Gastrocnemius medialis (tissue), 4 donors: ENCODE measurements around the gene NUP214. TPM values are rescaled to one million over a fixed set of nuclear protein-coding genes. Genes with fewer than 3 reads are reported as not detected.
A peak's percentile ranks its signal among the peaks of the same experiment; 100 is the strongest.

Experiments used
- ATAC-seq, 2 donors: fragments of 150-250 bp; one replicate each; pipeline ENCODE4 v1.9.1; 2016
- DNase-seq, 2 donors: peaks; one replicate each; pipeline ENCODE4 v3.0.0-alpha.2; 2019
- H3K27ac ChIP-seq, 4 donors: fragments of 200-600 bp; sonication (generic); 1 replicate in 1 of 4; 2 replicates in 3 of 4; pipeline ENCODE4 v1.5.1; 2016 to 2018; ENCODE audit warnings: mild to moderate bottlenecking in 2 of 4, moderate library complexity in 1 of 4
- H3K27me3 ChIP-seq, 3 donors: fragments of 200-600 bp; sonication (generic) in 2 of 3; 1 replicate in 1 of 3; 2 replicates in 2 of 3; pipeline versions ENCODE4 v1.5.1 to v1.6.0; 2016 to 2019; ENCODE audit warnings: mild to moderate bottlenecking in 1 of 3, moderate library complexity in 1 of 3
- H3K36me3 ChIP-seq, 2 donors: fragments of 200-600 bp; sonication (generic) in 1 of 2; one replicate each; pipeline ENCODE4 v1.5.1; 2017 to 2018
- H3K4me1 ChIP-seq, 2 donors: fragments of 200-600 bp; sonication (generic) in 1 of 2; one replicate each; pipeline ENCODE4 v1.5.1; 2016 to 2017; ENCODE audit warnings: mild to moderate bottlenecking in 2 of 2
- H3K4me3 ChIP-seq, 4 donors: fragments of 200-600 bp; sonication (generic) in 3 of 4; 1 replicate in 1 of 4; 2 replicates in 3 of 4; pipeline ENCODE4 v1.5.1; 2016 to 2019; ENCODE audit warnings: mild to moderate bottlenecking in 2 of 4
- H3K9me3 ChIP-seq, 3 donors: fragments of 200-600 bp; sonication (generic) in 2 of 3; 1 replicate in 1 of 3; 2 replicates in 2 of 3; pipeline ENCODE4 v1.5.1; 2016 to 2019
- CTCF ChIP-seq, 5 experiments: fragments of 450-650 bp in 3 of 5; fragments of 200-600 bp in 2 of 5; sonication (generic) in 2 of 5; IDR thresholded peaks in 4 of 5; conservative IDR thresholded peaks in 1 of 5; 1 replicate in 4 of 5; 2 replicates in 1 of 5; pipeline ENCODE4 v1.5.1; 2016 to 2019; ENCODE audit warnings: antibody characterized with exemption in 5 of 5, mild to moderate bottlenecking in 3 of 5, moderate library complexity in 3 of 5
- POLR2A ChIP-seq, 2 donors: fragments of 450-650 bp; IDR thresholded peaks; one replicate each; pipeline ENCODE4 v1.6.1; 2017; ENCODE audit warnings: antibody characterized with exemption in 2 of 2, mild to moderate bottlenecking in 2 of 2, moderate library complexity in 2 of 2
- in situ Hi-C, 4 donors: fragments of 200-750 bp; cut with MboI; loops; one replicate each; pipeline versions ENCODE4 v1.15.0 to v1.8.0; 2017; ENCODE audit warnings: low sequenced_read_pairs in 4 of 4
- intact Hi-C: fragments of 100-400 bp; cut with DNase I; formaldehyde crosslinking; loops from one replicate; pipeline ENCODE4 v1.15.1; 2023; ENCODE audit warnings: low total_unique reads
- total RNA-seq, 4 donors: library from RNA; depleted of rRNA; stranded (reverse); fragments of >200 nt; gene quantifications; one replicate each; pipeline versions ENCODE4 v1.1.0 to v1.2.3, GENCODE V29; 2016

Gene NUP214
- total RNA-seq, 4 donors from 2014 or later, result 24.2 to 47.5 (median 29.9) TPM

- intact Hi-C loops (no loop called here), in situ Hi-C loops (no loop called here)
- ATAC-seq (no peak), DNase-seq (no peak)
- TF ChIP-seq CTCF (IDR thresholded peaks at IDR 0.05 in 4 of 5, conservative IDR thresholded peaks at IDR 0.05 in 1 of 5) (no peak), POLR2A (IDR thresholded peaks at IDR 0.05) (no peak)
- no peaks in the 10 kb centered on the region for H3K27me3 ChIP-seq
- H3K36me3 ChIP-seq, result no peaks in the 10 kb centered on the region
- H3K4me3 ChIP-seq, result no peak overlapping the region
- H3K9me3 ChIP-seq, result no peaks in the 10 kb centered on the region
- H3K27ac ChIP-seq, result no peak overlapping the region
- peaks cover 1 to 2% of the 10 kb centered on the region in 2 donors for H3K4me1 ChIP-seq
Observed at GRCh38 chr9:131119600-131119999, 5.8 kb upstream of the NUP214 start.

- intact Hi-C loops, result no loop called here
- no peak for ATAC-seq
Observed at GRCh38 chr9:131120620-131121228, 4.7 kb upstream of the NUP214 start.

GRCh38 chr9:131121346-131121745 lies 4.0 kb upstream of the NUP214 start:
- DNase-seq (no peak), ATAC-seq (no peak)
- in situ Hi-C loops, result no loop called here

More at GRCh38 chr9:131120620-131121228, 4.7 kb upstream of the NUP214 start:
- H3K9me3 ChIP-seq, result no peaks in the 10 kb centered on the region
- in situ Hi-C loops, result no loop called here
- H3K27me3 ChIP-seq, result no peaks in the 10 kb centered on the region
- no peak overlapping the region for H3K27ac ChIP-seq
- TF ChIP-seq CTCF (IDR thresholded peaks at IDR 0.05 in 4 of 5, conservative IDR thresholded peaks at IDR 0.05 in 1 of 5) (no peak), POLR2A (IDR thresholded peaks at IDR 0.05) (no peak)
- no peaks in the 10 kb centered on the region for H3K36me3 ChIP-seq
- no peak for DNase-seq
- H3K4me1 ChIP-seq, result peaks cover 5 to 7% of the 10 kb centered on the region in 2 donors
- no peak overlapping the region for H3K4me3 ChIP-seq

GRCh38 chr9:131122158-131122557 lies 3.2 kb upstream of the NUP214 start:
- TF ChIP-seq POLR2A (IDR thresholded peaks at IDR 0.05), result no peak
- TF ChIP-seq CTCF (IDR thresholded peaks at IDR 0.05 in 4 of 5, conservative IDR thresholded peaks at IDR 0.05 in 1 of 5), result no peak
- Histone ChIP-seq H3K27me3 (no peaks in the 10 kb centered on the region), H3K27ac (no peak overlapping the region), H3K4me1 (peaks cover 18 to 20% of the 10 kb centered on the region in 2 donors), H3K9me3 (no peaks in the 10 kb centered on the region), H3K36me3 (no peaks in the 10 kb centered on the region), H3K4me3 (no peak overlapping the region)
- intact Hi-C loops (no loop called here), in situ Hi-C loops (no loop called here)
- ATAC-seq, result no peak
- DNase-seq, result no peak

More at GRCh38 chr9:131121346-131121745, 4.0 kb upstream of the NUP214 start:
- H3K9me3 ChIP-seq, result no peaks in the 10 kb centered on the region
- intact Hi-C loops, result no loop called here
- H3K27me3 ChIP-seq, result no peaks in the 10 kb centered on the region
- H3K4me3 ChIP-seq, result no peak overlapping the region
- TF ChIP-seq POLR2A (IDR thresholded peaks at IDR 0.05), result no peak
- no peak for TF ChIP-seq CTCF (IDR thresholded peaks at IDR 0.05 in 4 of 5, conservative IDR thresholded peaks at IDR 0.05 in 1 of 5)
- no peaks in the 10 kb centered on the region for H3K36me3 ChIP-seq
- H3K4me1 ChIP-seq, result peaks cover 10 to 11% of the 10 kb centered on the region in 2 donors
- H3K27ac ChIP-seq, result no peak overlapping the region

GRCh38 chr9:131125038-131125287 lies 423 bp upstream of the NUP214 start:
- intact Hi-C loops, result no loop called here
- TF ChIP-seq CTCF (IDR thresholded peaks at IDR 0.05 in 4 of 5, conservative IDR thresholded peaks at IDR 0.05 in 1 of 5) (no peak), POLR2A (IDR thresholded peaks at IDR 0.05) (no peak)
- Histone ChIP-seq H3K4me1 (peaks cover 20 to 21% of the 10 kb centered on the region in 2 donors), H3K4me3 (peak overlapping the region; percentile 91 to 98 (median 94)), H3K27ac (peak overlapping the region; percentile 81 to 93 (median 91)), H3K27me3 (no peaks in the 10 kb centered on the region), H3K9me3 (no peaks in the 10 kb centered on the region), H3K36me3 (peaks cover 0 to 26% of the 10 kb centered on the region in 2 donors)
- DNase-seq (no peak), ATAC-seq (peak; percentile 8 to 25)
- in situ Hi-C loops, result loop anchor here in 1 of 4 donors (25.0 kb wide), 1 partner anchor 1162 kb away; no protein-coding TSS in a partner anchor
